MM.1S (cell line): ENCODE data around the gene SNX25.

Source experiments
- DNase-seq: peaks from one replicate; pipeline ENCODE4 v3.0.0-alpha.2; 2015
- H2AFZ ChIP-seq: fragments of 300-600 bp; sonication (generic); 2 replicates; pipeline ENCODE4 v1.6.0; 2016; ENCODE audit warnings: antibody characterized with exemption, low read length
- H3F3A ChIP-seq: fragments of 300-600 bp; sonication (generic); 2 replicates; pipeline ENCODE4 v1.6.1; 2016; ENCODE audit warnings: mild to moderate bottlenecking, antibody characterized with exemption, low read length, moderate library complexity, mixed read lengths; ENCODE audit not compliant: insufficient read depth
- H3K27ac ChIP-seq: fragments of 300-600 bp; sonication (generic); 2 replicates; pipeline ENCODE4 v1.5.1; 2016; ENCODE audit warnings: mild to moderate bottlenecking, low read length
- H3K27me3 ChIP-seq: fragments of 300-600 bp; sonication (generic); replicated peaks from 2 replicates; pipeline ENCODE4 v1.6.0; 2016; ENCODE audit warnings: low read length; ENCODE audit not compliant: insufficient read depth
- H3K36me3 ChIP-seq: fragments of 300-600 bp; sonication (generic); replicated peaks from 2 replicates; pipeline ENCODE4 v1.6.1; 2016; ENCODE audit warnings: mild to moderate bottlenecking, low read length, mixed read lengths; ENCODE audit not compliant: insufficient read depth
- H3K4me1 ChIP-seq: fragments of 300-600 bp; sonication (generic); 2 replicates; pipeline ENCODE4 v1.6.1; 2016; ENCODE audit warnings: low read length, mixed read lengths
- H3K4me2 ChIP-seq: fragments of 300-600 bp; sonication (generic); 2 replicates; pipeline ENCODE4 v1.6.0; 2016; ENCODE audit warnings: low read depth, low read length
- H3K4me3 ChIP-seq: fragments of 300-600 bp; sonication (generic); 2 replicates; pipeline ENCODE4 v1.5.1; 2016; ENCODE audit warnings: low read length, mixed read lengths
- H3K79me2 ChIP-seq: fragments of 300-600 bp; sonication (generic); 2 replicates; pipeline ENCODE4 v1.6.1; 2016; ENCODE audit warnings: mixed run types, low read length, mixed read lengths
- H3K9ac ChIP-seq: fragments of 300-600 bp; sonication (generic); 2 replicates; pipeline ENCODE4 v1.6.1; 2016; ENCODE audit warnings: low read length, mixed read lengths
- H3K9me2 ChIP-seq: fragments of 300-600 bp; sonication (generic); replicated peaks from 2 replicates; pipeline ENCODE4 v1.6.1; 2016; ENCODE audit warnings: mild to moderate bottlenecking, low read length, mixed read lengths; ENCODE audit not compliant: insufficient read depth
- H3K9me3 ChIP-seq: fragments of 300-600 bp; sonication (generic); replicated peaks from 2 replicates; pipeline ENCODE4 v1.6.1; 2016; ENCODE audit warnings: mild to moderate bottlenecking, low read length, mixed read lengths; ENCODE audit not compliant: insufficient read depth
- H4K20me1 ChIP-seq: fragments of 300-600 bp; sonication (generic); 2 replicates; pipeline ENCODE4 v1.6.1; 2016; ENCODE audit warnings: mild to moderate bottlenecking, low read length, moderate library complexity, mixed read lengths; ENCODE audit not compliant: insufficient read depth
- EZH2 ChIP-seq: fragments of 300-600 bp; sonication (generic); optimal IDR thresholded peaks from 2 replicates; pipeline ENCODE3; 2017; ENCODE audit warnings: low read depth, mild to moderate bottlenecking, antibody characterized with exemption, low read length, mixed read lengths
- EZH2phosphoT487 ChIP-seq: fragments of 300-600 bp; sonication (generic); IDR thresholded peaks from 2 replicates; pipeline ENCODE4 v1.6.1; 2018; ENCODE audit warnings: antibody characterized with exemption, low read length
- TF ChIP-seq, protein P1 (sequence below): fragments of 300-600 bp; sonication (generic); IDR thresholded peaks from 2 replicates; pipeline ENCODE4 v1.5.1; 2016; ENCODE audit warnings: antibody characterized with exemption, low read length, mixed read lengths

Gene SNX25

DNA sequence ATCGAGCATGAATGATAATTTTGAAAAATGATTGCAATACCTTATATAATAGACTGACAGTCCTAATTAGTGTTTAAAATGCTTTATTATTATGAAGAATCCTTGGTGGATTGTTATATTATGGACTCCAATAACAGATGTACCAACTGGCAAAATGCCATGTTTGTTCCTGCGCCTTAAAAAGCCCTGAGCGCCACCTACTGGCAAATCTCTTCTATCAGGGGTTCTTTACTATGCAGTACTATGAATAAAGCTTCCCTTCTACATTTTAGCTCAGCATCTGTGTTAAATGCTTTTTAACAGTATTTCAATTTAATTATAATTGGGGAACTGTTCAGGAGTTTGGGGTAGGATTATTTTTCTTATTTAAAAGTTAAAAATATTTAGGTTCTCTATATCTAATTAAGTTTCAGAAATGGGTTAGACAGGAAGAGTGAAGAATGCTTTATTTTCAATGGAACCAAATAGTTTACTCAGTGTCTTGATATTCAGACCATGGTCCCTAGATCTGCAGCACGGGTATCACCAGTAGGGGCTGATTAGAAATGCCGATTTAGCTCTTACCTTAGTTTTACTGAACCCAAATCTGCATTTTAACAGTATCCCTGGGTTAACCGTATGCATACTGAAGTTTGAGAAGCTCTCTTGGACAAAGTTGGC is 25.6 kb upstream of the SNX25 start:
- H3K4me3 ChIP-seq, result no peak overlapping the region
- H3K4me2 ChIP-seq, result no peak overlapping the region
- no peaks in the 10 kb centered on the region for H3K9me2 ChIP-seq
- TF ChIP-seq EZH2phosphoT487 (no peak), EZH2 (no peak)
- TF ChIP-seq, protein P1, sequence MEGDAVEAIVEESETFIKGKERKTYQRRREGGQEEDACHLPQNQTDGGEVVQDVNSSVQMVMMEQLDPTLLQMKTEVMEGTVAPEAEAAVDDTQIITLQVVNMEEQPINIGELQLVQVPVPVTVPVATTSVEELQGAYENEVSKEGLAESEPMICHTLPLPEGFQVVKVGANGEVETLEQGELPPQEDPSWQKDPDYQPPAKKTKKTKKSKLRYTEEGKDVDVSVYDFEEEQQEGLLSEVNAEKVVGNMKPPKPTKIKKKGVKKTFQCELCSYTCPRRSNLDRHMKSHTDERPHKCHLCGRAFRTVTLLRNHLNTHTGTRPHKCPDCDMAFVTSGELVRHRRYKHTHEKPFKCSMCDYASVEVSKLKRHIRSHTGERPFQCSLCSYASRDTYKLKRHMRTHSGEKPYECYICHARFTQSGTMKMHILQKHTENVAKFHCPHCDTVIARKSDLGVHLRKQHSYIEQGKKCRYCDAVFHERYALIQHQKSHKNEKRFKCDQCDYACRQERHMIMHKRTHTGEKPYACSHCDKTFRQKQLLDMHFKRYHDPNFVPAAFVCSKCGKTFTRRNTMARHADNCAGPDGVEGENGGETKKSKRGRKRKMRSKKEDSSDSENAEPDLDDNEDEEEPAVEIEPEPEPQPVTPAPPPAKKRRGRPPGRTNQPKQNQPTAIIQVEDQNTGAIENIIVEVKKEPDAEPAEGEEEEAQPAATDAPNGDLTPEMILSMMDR, result peak; percentile 83
- H4K20me1 ChIP-seq, result no peaks in the 10 kb centered on the region
- DNase-seq, result peak; percentile 83
- H3K9me3 ChIP-seq, result no peaks in the 10 kb centered on the region
- no peaks in the 10 kb centered on the region for H3K4me1 ChIP-seq
- no peaks in the 10 kb centered on the region for H3F3A ChIP-seq
- no peak overlapping the region for H3K9ac ChIP-seq
- H3K36me3 ChIP-seq, result no peaks in the 10 kb centered on the region
- no peak overlapping the region for H3K27ac ChIP-seq
- no peaks in the 10 kb centered on the region for H3K27me3 ChIP-seq
- peaks cover 47% of the 10 kb centered on the region for H3K79me2 ChIP-seq
- H2AFZ ChIP-seq, result no peak overlapping the region

DNA sequence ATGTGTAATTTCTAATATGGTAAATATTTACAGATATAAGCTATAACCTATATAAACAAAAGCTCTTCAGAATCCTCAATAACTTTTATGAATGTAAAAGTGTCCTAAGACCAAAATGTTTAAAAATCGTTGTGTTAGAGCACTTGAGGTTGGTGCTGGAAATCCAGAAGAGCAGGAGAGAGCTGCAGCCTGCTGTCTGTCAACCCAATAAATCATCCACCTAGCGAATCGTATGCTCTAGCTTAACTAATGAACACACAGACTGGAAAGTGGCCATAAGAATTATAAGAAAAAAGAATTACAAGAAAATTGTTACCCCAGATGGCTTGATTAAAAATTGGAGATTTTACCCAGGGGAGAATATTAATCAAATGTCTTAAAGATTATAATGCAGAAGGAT is 22.6 kb upstream of the SNX25 start:
- no peak overlapping the region for H2AFZ ChIP-seq
- H3K9ac ChIP-seq, result no peak overlapping the region
- H3K36me3 ChIP-seq, result no peaks in the 10 kb centered on the region; the same call in none of the 2 replicates
- H3K27me3 ChIP-seq, result no peaks in the 10 kb centered on the region
- H3K4me2 ChIP-seq, result no peak overlapping the region
- no peaks in the 10 kb centered on the region for H4K20me1 ChIP-seq
- no peak overlapping the region for H3K27ac ChIP-seq
- TF ChIP-seq EZH2phosphoT487, result no peak
- no peak for TF ChIP-seq EZH2
- TF ChIP-seq, protein P1, result no peak
- H3K4me1 ChIP-seq, result no peaks in the 10 kb centered on the region
- H3K9me3 ChIP-seq, result no peaks in the 10 kb centered on the region
- DNase-seq, result no peak
- no peaks in the 10 kb centered on the region for H3F3A ChIP-seq
- H3K4me3 ChIP-seq, result no peak overlapping the region
- no peaks in the 10 kb centered on the region for H3K9me2 ChIP-seq
- H3K79me2 ChIP-seq, result peaks cover 47% of the 10 kb centered on the region

DNA sequence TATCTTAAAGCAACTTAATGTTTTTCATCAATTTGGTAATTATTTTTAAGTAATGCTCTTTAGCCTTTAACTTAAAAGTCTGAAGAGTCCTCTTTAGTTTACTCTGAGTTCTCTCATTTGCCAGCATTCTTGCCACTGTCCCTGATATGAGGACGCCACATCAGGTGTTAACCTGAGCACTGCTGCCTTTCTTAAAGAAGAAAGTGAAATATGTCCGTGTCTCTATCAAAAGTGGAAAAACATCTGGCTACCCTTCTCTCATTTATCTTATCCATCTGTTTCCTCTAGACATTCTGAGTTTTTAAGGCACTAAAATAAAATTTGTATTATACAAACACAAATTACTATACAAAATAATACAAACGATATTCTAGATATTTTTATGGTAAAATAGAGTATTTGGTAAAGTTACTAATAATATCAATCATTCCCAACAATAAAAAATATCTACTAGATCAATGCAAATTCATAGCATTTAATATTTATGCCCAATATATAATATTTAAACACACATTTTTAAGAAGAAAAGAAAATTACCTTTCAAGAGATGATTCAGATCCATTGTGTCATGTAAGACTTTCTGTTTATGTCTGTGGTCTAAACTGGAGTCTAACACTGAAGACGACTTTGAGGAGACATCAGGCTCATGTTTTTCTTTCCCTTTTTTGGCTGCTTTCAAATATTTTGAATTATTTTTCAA is 19.6 kb upstream of the SNX25 start:
- H3K36me3 ChIP-seq, result no peaks in the 10 kb centered on the region; the same call in none of the 2 replicates
- H3K27me3 ChIP-seq, result no peaks in the 10 kb centered on the region
- H2AFZ ChIP-seq, result no peak overlapping the region
- TF ChIP-seq EZH2phosphoT487, result no peak
- TF ChIP-seq, protein P1, result no peak
- no peak for TF ChIP-seq EZH2
- no peaks in the 10 kb centered on the region for H4K20me1 ChIP-seq
- no peaks in the 10 kb centered on the region for H3K4me1 ChIP-seq
- H3K9ac ChIP-seq, result no peak overlapping the region
- no peak for DNase-seq
- H3K4me2 ChIP-seq, result no peak overlapping the region
- peaks cover 27% of the 10 kb centered on the region for H3K79me2 ChIP-seq
- no peak overlapping the region for H3K27ac ChIP-seq
- H3K9me2 ChIP-seq, result no peaks in the 10 kb centered on the region
- no peaks in the 10 kb centered on the region for H3K9me3 ChIP-seq
- H3F3A ChIP-seq, result no peaks in the 10 kb centered on the region
- H3K4me3 ChIP-seq, result no peak overlapping the region
